HG02938 (cell line): Measurements from ENCODE around the gene TRMT1.

Source experiments
- ATAC-seq: cut with Tn5 transposase; IDR thresholded peaks from one replicate; pipeline ENCODE4 v1.9.1; 2021; ENCODE audit warnings: mild to moderate bottlenecking, moderate library complexity; ENCODE audit not compliant: unreplicated experiment

TRMT1 gene

GRCh38 chr19:13092606-13093235 lies 23.8 kb downstream of the TRMT1 start:
- no peak for ATAC-seq

- ATAC-seq: no peak
Measured at GRCh38 chr19:13092158-13092543, 24.4 kb downstream of the TRMT1 start.

GRCh38 chr19:13091400-13092157 lies 25.0 kb downstream of the TRMT1 start:
- no peak for ATAC-seq

GRCh38 chr19:13090511-13091231 lies 25.9 kb downstream of the TRMT1 start:
- ATAC-seq: no peak

GRCh38 chr19:13089857-13090507 lies 26.6 kb downstream of the TRMT1 start:
- ATAC-seq: no peak

GRCh38 chr19:13089139-13089856 lies 27.2 kb downstream of the TRMT1 start:
- no peak for ATAC-seq

- ATAC-seq: no peak
Measured at GRCh38 chr19:13087795-13088537, 28.6 kb downstream of the TRMT1 start.

GRCh38 chr19:13087295-13087694 lies 29.2 kb downstream of the TRMT1 start:
- no peak for ATAC-seq

- no peak for ATAC-seq
Measured at GRCh38 chr19:13086341-13086740, 30.2 kb downstream of the TRMT1 start.

- no peak for ATAC-seq
Measured at GRCh38 chr19:13085666-13086065, 30.9 kb downstream of the TRMT1 start.

- ATAC-seq: no peak
Measured at GRCh38 chr19:13083627-13084026, 32.9 kb downstream of the TRMT1 start.

GRCh38 chr19:13083008-13083404 lies 33.5 kb downstream of the TRMT1 start:
- no peak for ATAC-seq

- no peak for ATAC-seq
Measured at GRCh38 chr19:13082192-13083007, 34.1 kb downstream of the TRMT1 start.

GRCh38 chr19:13079542-13079986 lies 37.0 kb downstream of the TRMT1 start:
- ATAC-seq: no peak

GRCh38 chr19:13078897-13079541 lies 37.5 kb downstream of the TRMT1 start:
- no peak for ATAC-seq

- ATAC-seq: no peak
Measured at GRCh38 chr19:13078381-13078780, 38.2 kb downstream of the TRMT1 start.

- ATAC-seq: no peak
Measured at GRCh38 chr19:13077240-13077639, 39.3 kb downstream of the TRMT1 start.

- ATAC-seq: no peak
Measured at GRCh38 chr19:13076787-13077186, 39.8 kb downstream of the TRMT1 start.

GRCh38 chr19:13076320-13076719 lies 40.2 kb downstream of the TRMT1 start:
- no peak for ATAC-seq
